Neural progenitor cell (in vitro differentiated cells): Measurements from ENCODE around the gene LIMK1. TPM values are rescaled to one million over a fixed set of nuclear protein-coding genes. Genes with fewer than 3 reads are reported as not detected.

Source experiments
- DNase-seq: peaks from one replicate; pipeline ENCODE4 v3.0.0-alpha.2; 2016; ENCODE audit warnings: low spot score
- H2AFZ ChIP-seq: fragments of 200-600 bp; sonication (generic); replicated peaks from 2 replicates; pipeline ENCODE4 v1.6.1; 2016; ENCODE audit warnings: antibody characterized with exemption
- H3F3A ChIP-seq: fragments of 200-600 bp; sonication (generic); 2 replicates; pipeline ENCODE4 v1.6.1; 2016; ENCODE audit warnings: antibody characterized with exemption, low read depth
- H3K27ac ChIP-seq: fragments of 200-600 bp; sonication (generic); 2 replicates; pipeline ENCODE4 v1.5.1; 2016; ENCODE audit warnings: mild to moderate bottlenecking
- H3K27me3 ChIP-seq: fragments of 200-600 bp; sonication (generic); 2 replicates; pipeline ENCODE4 v1.6.1; 2016; ENCODE audit warnings: mild to moderate bottlenecking, moderate library complexity
- H3K36me3 ChIP-seq: fragments of 200-600 bp; sonication (generic); 2 replicates; pipeline ENCODE4 v1.5.1; 2016
- H3K4me1 ChIP-seq: fragments of 200-600 bp; sonication (generic); 2 replicates; pipeline ENCODE4 v1.6.1; 2016; ENCODE audit warnings: mixed run types
- H3K4me2 ChIP-seq: fragments of 200-600 bp; sonication (generic); 2 replicates; pipeline ENCODE4 v1.6.1; 2016
- H3K4me3 ChIP-seq: fragments of 200-600 bp; sonication (generic); 2 replicates; pipeline ENCODE4 v1.5.1; 2016
- H3K79me2 ChIP-seq: fragments of 200-600 bp; sonication (generic); 2 replicates; pipeline ENCODE4 v1.6.1; 2016; ENCODE audit warnings: low read depth
- H3K9ac ChIP-seq: fragments of 200-600 bp; sonication (generic); 2 replicates; pipeline ENCODE4 v1.6.1; 2016
- H3K9me3 ChIP-seq: fragments of 200-600 bp; sonication (generic); 2 replicates; pipeline ENCODE4 v1.5.1; 2016; ENCODE audit warnings: low read depth
- H4K20me1 ChIP-seq: fragments of 200-600 bp; sonication (generic); 2 replicates; pipeline ENCODE4 v1.6.1; 2016; ENCODE audit warnings: low read depth
- H3K27ac Mint-ChIP-seq: 3 replicates; pipeline ENCODE4 v1.8.0; 2021; ENCODE audit warnings: mixed read lengths
- H3K27me3 Mint-ChIP-seq: 2 replicates; pipeline ENCODE4 v1.8.0; 2022; ENCODE audit warnings: low read depth, mild to moderate bottlenecking, inconsistent platforms, moderate library complexity, mixed read lengths; ENCODE audit not compliant: insufficient read depth
- H3K36me3 Mint-ChIP-seq: 3 replicates; pipeline ENCODE4 v1.8.0; 2021; ENCODE audit warnings: mixed read lengths
- H3K4me1 Mint-ChIP-seq: 3 replicates; pipeline ENCODE4 v1.8.0; 2021; ENCODE audit warnings: mixed read lengths
- H3K4me3 Mint-ChIP-seq: 3 replicates; pipeline ENCODE4 v1.8.0; 2021; ENCODE audit warnings: mild to moderate bottlenecking, moderate library complexity, mixed read lengths
- H3K9me3 Mint-ChIP-seq: 3 replicates; pipeline ENCODE4 v1.8.0; 2020; ENCODE audit warnings: mixed read lengths
- CTCF ChIP-seq: fragments of 200-600 bp; sonication (generic); IDR thresholded peaks from 2 replicates; pipeline ENCODE4 v1.5.1; 2017; ENCODE audit warnings: antibody characterized with exemption, mild to moderate bottlenecking
- EZH2 ChIP-seq: fragments of 200-600 bp; sonication (generic); IDR thresholded peaks from 2 replicates; pipeline ENCODE4 v1.6.1; 2017; ENCODE audit warnings: antibody characterized with exemption, mild to moderate bottlenecking, moderate library complexity
- EZH2phosphoT487 ChIP-seq: fragments of 200-600 bp; sonication (generic); IDR thresholded peaks from 2 replicates; pipeline ENCODE4 v1.6.1; 2017; ENCODE audit warnings: antibody characterized with exemption
- total RNA-seq: library from RNA; depleted of rRNA; stranded (reverse); fragments of >200 nt; gene quantifications from 2 replicates; pipeline ENCODE4 v1.2.3, GENCODE V29; 2015; ENCODE audit warnings: low replicate concordance

Gene LIMK1
- total RNA-seq, 1 donor from 2014 or later: 29.9 TPM

DNA sequence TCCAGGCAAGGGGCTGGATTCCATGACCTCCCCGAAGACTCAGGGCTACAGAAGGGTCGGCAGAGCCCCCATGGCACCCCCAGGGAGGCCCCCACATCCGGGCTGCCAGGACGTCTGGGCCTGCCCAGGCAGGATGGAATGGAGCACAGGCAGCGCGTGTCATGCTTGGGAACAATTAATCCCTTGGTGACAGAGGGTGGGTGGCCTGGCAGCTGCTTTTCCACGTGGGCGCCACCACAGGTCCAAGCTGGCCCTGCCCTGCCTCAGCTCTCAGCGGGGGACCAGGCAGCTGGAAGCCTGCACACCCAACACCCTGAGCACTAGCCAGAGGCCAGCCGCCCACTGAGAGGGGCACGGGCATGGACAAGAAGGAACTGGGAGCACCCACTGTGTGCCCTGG is 44.3 kb upstream of the LIMK1 start:
- H3K4me2 ChIP-seq: no peak overlapping the region
- no peaks in the 10 kb centered on the region for H3F3A ChIP-seq
- H2AFZ ChIP-seq: no peak overlapping the region
- H3K79me2 ChIP-seq: no peaks in the 10 kb centered on the region
- peaks cover 17% of the 10 kb centered on the region for H3K4me1 ChIP-seq
- H3K27ac ChIP-seq: no peak overlapping the region
- no peak overlapping the region for H3K9ac ChIP-seq
- Mint-ChIP-seq H3K9me3 (no peaks in the 10 kb centered on the region), H3K4me1 (peaks cover 24% of the 10 kb centered on the region), H3K4me3 (no peak overlapping the region), H3K36me3 (no peaks in the 10 kb centered on the region), H3K27ac (no peak overlapping the region), H3K27me3 (peaks cover 25% of the 10 kb centered on the region)
- H3K4me3 ChIP-seq: no peak overlapping the region
- no peaks in the 10 kb centered on the region for H3K9me3 ChIP-seq
- no peaks in the 10 kb centered on the region for H3K36me3 ChIP-seq
- no peaks in the 10 kb centered on the region for H3K27me3 ChIP-seq
- H4K20me1 ChIP-seq: no peaks in the 10 kb centered on the region
- no peak for DNase-seq
- TF ChIP-seq EZH2 (no peak), EZH2phosphoT487 (no peak), CTCF (no peak)

DNA sequence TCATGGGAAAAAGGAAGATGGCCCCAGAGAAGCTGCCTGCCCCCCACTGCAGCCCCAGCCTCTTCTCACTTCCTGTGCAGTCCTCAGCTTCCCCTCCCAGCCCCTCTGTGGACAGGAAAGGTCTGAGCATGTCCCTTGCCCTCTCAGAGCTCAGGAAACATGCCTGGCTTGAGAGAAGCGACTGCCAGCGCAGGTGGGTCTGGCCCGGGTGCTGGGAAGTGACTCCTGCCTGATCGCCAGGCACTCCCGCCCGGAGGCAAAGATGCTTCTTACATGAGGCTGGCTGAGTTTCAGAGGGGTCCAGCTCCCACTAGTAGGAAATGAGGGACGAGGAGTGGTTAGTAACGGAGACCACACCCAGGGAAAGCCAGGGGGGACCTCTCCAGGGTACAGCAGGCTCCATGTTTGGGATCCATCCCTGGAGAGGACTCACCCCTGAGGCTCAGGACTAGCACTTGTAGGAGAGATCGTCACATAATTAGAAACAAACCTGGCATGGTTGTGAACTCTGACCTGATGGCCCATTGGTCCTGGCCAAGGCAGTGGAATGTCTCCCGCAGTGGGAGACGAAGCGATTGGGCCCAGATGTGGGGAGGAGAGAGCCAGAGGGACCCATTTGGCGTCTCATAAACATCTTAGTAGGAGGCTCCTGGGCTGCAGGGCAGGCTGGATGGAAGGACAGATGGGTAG is 43.4 kb upstream of the LIMK1 start:
- H3K36me3 Mint-ChIP-seq: no peaks in the 10 kb centered on the region
- TF ChIP-seq EZH2 (no peak), CTCF (no peak), EZH2phosphoT487 (no peak)
- Histone ChIP-seq H3K4me3 (no peak overlapping the region), H3K9me3 (no peaks in the 10 kb centered on the region), H3K27ac (no peak overlapping the region), H3K9ac (no peak overlapping the region), H3K4me2 (no peak overlapping the region), H3F3A (no peaks in the 10 kb centered on the region), H3K36me3 (no peaks in the 10 kb centered on the region), H4K20me1 (no peaks in the 10 kb centered on the region), H3K27me3 (no peaks in the 10 kb centered on the region), H3K79me2 (no peaks in the 10 kb centered on the region), H2AFZ (no peak overlapping the region), H3K4me1 (peaks cover 16% of the 10 kb centered on the region)
- no peak for DNase-seq
- peaks cover 25% of the 10 kb centered on the region for H3K27me3 Mint-ChIP-seq
- H3K4me1 Mint-ChIP-seq: peaks cover 21% of the 10 kb centered on the region
- H3K9me3 Mint-ChIP-seq: no peaks in the 10 kb centered on the region
- H3K27ac Mint-ChIP-seq: peak overlapping the region; percentile 30
- H3K4me3 Mint-ChIP-seq: no peak overlapping the region

DNA sequence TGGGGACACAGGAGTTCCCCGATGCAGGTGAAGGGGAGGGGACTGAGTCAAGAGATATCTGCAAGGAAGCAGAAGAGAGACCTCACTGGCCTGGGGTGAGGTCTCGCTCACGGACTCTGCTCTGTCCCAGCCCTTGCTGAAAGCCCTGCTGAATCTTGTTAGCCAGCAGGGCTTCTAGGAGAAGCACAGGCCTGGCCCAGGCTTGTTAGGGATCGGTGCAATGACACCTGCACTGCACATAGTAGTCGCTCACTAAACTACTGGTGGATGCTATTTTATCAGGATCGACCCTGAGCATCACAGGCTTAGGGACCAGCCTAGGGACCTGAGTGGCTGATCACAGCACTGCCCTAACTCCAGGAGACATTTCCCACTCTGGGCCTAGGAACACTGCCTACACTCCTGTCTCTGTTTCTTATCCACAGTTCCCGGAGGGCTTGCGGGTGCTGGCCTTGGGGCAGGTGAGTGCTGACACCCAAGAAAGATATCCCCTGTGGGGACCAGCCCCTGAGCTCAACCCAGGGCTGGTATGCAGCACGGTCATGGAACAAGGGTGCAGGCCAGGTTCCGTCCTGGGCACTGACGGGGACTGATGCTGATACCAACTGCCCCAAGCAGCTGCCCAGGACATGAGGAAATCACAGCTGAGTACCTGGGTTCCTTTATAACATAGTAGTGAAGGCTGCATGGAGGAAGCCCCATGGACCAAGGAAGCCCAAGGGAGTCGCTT is 42.6 kb upstream of the LIMK1 start:
- Mint-ChIP-seq H3K27me3 (peaks cover 20% of the 10 kb centered on the region), H3K9me3 (no peaks in the 10 kb centered on the region), H3K36me3 (no peaks in the 10 kb centered on the region), H3K4me1 (peaks cover 21% of the 10 kb centered on the region), H3K4me3 (no peak overlapping the region), H3K27ac (no peak overlapping the region)
- Histone ChIP-seq H3K36me3 (no peaks in the 10 kb centered on the region), H3K79me2 (no peaks in the 10 kb centered on the region), H3K4me3 (no peak overlapping the region), H2AFZ (no peak overlapping the region), H3K27ac (no peak overlapping the region), H3K4me1 (peaks cover 16% of the 10 kb centered on the region), H3K9ac (no peak overlapping the region), H3K4me2 (no peak overlapping the region), H3K9me3 (no peaks in the 10 kb centered on the region), H3F3A (no peaks in the 10 kb centered on the region), H3K27me3 (no peaks in the 10 kb centered on the region), H4K20me1 (no peaks in the 10 kb centered on the region)
- no peak for DNase-seq
- no peak for TF ChIP-seq EZH2
- TF ChIP-seq EZH2phosphoT487: no peak
- TF ChIP-seq CTCF: no peak
